ENCODE data around the gene POLD3.
"Not testable (repeated sequence)": the region's sequence is repeated elsewhere in the genome, so short reads cannot be mapped to it uniquely, and the experiment has no call there.

The POLD3 gene

DNA sequence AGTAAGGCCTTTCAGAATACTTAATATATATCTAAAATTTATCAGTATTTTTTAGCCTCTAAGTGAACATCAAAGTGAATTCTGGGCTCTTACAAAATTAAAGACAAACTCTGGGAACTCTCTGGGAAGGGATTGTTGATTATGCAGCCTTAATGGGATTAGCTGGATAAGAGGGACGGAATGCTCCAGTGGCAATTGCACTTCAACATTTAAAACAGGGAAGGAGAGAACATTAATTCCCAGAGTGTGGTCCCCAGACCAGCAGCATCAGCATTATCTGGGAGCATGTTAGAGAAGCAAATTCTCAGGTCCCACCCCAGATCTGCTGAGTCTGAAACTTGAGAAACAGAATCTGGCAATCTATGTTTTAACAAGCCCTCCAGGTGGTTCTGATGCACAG lies 46.5 kb downstream of the POLD3 start:
- DNase-seq (ENCODE audit: low spot score): no peak

DNA sequence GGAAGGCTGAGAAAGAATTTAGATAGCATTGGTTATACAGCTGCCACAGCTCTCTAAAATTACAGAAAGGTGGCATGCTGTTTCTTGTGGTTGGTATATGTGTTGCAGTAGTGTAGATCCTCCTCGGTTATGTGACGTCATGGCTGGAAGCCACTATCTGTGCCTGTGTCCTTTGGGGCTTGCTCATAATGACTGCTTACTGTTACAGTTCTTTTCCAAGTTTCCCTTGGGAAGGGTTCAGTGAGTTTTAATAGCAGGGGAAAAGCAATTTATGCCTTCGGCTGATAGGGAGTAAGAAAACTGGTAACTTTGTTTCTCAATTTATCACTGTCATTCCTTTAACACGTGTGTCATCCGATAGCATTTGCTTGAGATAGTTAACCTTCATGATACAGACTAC lies 47.2 kb downstream of the POLD3 start:
- no peak for DNase-seq (ENCODE audit: low spot score)

DNA sequence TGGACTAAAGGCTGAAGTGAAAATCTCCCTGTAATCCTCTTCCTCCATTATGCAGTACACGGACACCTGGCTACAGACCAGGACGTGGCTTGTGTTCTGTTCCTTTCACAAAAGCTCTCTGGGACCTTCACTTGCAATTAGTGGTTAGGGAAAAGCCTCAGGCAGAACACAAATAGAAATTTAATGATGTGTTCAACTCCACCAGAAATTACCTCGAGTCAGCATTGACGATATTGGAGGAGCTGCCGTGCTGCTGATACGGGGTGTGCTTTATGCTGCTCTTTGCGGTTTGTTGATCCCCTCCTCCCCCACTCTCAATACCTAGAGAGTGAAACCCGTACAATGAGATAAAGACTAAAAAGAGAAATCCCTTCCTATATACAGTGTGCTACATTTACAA lies 48.9 kb downstream of the POLD3 start:
- DNase-seq (ENCODE audit: low spot score): no peak

DNA sequence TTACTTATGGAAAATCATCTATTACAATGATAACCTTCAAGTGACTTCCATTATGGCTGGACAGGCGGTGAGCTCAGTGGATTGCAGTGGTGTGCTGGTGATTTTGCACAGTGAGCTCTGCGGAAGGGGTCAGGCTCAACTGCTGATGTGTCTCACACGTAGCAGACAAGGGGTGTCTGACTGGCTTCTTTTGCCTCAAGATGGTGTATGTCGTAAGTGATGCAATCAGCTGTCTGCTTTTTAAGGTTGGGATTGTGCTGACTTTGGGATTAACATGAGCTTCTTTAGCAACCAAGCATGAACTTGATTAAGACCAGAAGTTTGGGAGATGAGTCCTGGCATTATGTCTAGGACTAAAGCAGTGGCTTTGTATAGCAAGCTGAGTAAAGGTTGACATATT lies 49.5 kb downstream of the POLD3 start:
- no peak for DNase-seq (ENCODE audit: low spot score)

DNA sequence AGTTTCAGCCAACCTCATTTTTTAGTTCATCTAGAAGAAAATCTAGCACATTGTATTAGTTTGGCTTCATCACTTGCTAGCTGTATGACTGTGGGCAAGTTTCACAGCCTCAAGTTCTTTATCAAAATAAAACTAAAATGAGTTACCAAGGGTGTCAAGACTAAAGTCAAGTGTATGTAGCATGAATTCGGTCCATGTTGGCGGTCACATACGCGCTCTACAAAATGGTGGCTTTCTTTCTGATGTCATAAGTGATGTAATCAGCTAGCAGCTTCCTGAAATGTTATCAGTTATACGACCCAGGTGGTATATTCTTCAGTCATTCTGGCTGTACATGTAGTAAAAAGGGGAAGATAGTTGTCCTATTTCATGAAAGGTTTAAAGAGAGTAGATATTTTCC lies 50.5 kb downstream of the POLD3 start:
- DNase-seq (ENCODE audit: low spot score): no peak

DNA sequence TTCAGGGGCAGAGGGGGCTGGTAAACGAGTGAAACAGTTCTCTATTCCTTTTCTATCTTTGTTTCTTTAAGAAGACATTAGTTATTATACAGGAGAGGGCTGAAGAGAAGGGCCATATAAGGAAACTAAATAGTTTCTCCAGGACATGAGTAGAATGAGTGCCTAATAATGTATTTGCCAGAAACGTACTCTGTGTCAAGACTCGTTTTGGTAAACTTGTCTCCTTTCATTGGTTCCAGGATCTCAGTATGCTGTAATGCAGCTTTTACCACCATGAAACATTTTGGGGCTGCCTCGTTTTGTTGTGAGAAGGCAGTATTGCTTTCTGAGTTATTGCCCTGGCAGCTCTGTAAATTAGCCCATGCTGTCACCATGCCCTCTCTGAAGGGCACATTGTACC lies 51.7 kb downstream of the POLD3 start:
- no peak for DNase-seq (ENCODE audit: low spot score)

DNA sequence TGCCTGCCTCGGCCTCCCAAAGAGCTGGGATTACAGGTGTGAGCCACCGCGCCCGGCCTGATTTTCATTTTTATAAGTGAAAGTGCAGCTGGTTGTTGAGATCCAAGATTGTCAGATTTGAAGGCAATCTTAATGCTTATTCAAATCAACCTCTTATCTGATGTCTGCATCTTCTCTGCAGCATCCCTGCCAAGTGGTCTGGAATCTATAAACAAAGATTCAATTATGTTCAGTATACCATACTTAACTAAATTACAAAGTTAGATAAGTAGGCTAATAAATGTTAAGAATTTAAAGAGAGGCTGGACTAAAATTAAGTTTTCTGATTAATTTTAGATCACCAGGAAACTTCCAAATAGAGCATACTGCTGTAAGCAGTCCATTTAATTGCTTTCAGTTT lies 53.8 kb downstream of the POLD3 start:
- DNase-seq (ENCODE audit: low spot score): no peak

DNA sequence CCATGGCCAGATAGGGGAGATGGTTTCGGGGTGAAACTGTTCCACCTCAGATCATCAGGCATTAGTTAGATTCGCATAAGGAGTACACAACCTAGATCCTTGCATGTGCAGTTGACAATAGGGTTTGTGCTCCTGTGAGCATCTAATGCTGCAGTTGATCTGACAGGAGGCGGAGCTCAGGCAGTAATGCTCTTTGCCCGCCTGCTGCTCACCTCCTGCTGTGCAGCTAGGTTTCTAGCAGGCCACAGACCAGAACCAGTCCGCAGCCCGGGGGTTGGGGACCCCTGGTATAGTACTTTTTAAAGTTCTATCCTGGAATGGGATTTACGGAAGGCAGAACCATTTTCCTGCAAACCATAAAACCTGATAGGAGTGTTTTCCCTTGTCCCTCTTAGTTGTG lies 54.6 kb downstream of the POLD3 start:
- no peak for DNase-seq (ENCODE audit: low spot score)

DNA sequence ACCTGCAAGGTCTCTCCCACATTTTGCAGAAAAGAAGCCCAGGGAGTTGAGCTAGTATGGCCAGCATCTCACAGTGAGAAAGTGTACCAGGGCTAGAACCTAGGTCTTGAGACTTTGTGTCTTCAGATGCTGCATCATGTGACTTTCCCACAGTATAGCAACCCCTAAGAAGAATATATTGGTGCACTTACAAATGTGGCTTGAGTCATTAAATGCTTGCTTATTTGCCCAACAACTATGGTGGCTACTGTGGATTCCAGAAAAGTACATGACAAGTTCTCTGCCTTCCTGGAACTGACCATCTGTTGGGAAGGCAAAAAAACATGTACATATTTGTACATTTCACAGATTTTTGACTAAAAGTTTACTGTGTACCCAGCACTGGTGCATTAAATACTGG lies 55.0 kb downstream of the POLD3 start:
- no peak for DNase-seq (ENCODE audit: low spot score)

DNA sequence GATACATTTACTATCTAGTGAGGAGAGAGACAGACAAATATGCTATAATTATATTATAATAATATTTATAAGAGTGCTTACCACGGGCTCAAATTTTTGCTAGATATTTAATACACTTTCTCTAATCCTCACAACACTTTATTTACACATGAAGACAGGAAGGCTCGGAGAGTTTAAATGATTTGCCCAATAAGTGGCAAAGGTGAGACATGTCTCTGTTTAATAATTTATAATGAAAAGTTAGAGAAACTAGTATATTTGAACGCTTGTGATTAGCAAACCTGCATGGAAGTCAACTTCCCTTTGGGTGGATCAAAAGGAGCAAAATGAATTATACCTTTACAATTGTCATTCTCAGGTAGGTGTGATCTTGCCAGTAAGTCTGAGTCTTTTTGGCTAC lies 55.4 kb downstream of the POLD3 start:
- DNase-seq (ENCODE audit: low spot score): no peak

DNA sequence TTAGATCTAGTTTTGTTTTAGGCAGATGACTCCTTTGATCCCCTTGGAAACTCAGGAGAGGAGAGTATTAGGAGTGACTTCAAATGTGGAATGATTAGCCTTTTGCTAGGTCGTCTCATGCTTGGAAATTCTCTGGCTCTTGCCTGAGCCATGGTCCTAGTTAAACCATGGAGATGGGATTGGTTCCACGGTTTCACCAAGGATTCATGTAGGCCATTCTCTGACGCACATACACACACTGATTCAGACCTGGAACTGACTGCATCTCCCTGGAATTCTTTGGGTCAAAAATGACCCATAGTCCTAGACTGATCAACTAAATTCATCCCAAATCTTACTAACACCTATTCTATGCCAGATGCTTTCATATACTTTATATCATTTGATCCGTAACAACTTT lies 56.5 kb downstream of the POLD3 start:
- no peak for DNase-seq (ENCODE audit: low spot score)

DNA sequence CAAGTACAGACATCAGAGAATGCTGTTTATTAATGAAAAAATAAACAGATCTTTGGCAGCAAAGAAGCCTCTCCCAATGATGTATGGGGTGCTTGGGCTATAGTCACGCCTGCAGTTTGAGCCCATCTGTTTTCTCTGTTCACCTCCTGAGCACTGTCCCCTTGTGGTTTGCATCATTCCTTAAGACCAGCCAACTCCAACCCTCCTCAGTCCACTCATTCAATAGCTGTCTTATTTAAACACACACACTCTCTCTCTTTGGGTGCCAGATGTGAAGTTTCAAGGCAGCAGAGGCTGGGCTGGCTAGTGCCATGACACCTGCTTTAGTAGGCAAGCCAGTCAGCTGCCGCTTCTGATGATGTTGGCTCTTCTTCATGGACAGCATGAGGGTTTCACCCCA lies 58.1 kb downstream of the POLD3 start:
- DNase-seq (ENCODE audit: low spot score): no peak

DNA sequence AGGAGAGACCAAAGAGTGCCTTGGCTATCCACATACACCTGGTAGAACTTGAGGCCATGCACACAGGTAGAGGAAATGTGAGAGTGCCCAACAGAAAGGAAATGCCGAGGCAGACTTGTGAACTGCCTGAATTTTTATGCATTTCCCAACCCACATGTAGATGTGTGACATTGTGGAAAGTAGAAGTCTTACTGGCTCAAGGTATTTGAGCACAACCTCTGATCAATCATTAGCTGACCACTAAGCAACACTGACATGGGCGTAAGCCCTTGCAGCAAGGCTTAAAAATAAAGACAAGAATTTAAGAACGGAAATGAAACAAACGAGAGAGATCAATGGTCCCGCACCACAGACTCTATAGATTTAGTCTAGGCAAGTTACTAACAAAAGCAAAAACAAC lies 62.6 kb downstream of the POLD3 start:
- DNase-seq (ENCODE audit: low spot score): no peak

DNA sequence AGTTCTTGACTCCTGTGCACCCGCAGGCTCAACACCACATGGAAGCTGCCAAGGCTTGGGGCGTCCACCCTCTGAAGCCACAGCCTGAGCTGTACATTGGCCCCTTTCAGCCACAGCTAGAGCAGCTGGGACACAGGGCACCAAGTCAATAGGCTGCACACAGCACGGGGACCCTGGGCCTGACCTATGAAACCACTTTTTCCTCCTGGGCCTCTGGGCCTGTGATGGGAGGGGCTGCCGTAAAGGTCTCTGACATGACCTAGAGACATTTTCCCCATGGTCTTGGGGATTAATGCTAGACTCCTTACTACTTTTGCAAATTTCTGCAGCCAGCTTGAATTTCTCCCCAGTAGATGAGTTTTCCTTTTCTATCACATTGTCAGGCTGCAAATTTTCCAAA lies 66.7 kb downstream of the POLD3 start:
- not testable (repeated sequence) for DNase-seq (ENCODE audit: low spot score)

DNA sequence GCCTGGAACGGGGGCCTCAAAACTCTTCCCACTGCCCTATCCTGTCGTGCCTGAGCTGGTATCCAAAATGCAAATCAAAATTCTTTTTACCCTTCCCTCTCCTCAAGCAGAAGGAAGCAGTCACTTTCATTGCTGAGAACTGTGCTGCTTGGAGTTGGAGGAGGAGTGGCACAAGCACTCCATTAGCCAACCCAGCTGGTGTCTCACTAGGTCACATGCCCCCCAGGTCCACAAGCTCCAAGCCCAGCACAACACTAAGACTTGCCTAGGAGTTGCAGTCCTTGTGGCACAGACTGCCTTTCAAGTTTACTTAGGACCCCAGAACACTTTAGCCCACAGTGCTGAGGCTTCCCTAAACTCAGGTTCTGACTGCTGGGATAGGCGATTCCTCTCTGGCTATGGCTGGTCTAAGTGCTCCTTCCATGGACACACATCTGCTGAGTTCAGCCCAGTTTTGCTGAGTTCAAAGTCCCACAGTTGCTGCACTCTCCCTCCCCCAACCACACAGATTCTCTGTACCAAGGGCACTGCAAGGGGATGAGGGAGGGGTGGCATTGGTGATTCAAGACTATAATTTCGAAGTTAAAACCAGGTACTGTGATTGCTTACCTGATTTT lies 70.2 kb downstream of the POLD3 start:
- no peak for DNase-seq (ENCODE audit: low spot score)

DNA sequence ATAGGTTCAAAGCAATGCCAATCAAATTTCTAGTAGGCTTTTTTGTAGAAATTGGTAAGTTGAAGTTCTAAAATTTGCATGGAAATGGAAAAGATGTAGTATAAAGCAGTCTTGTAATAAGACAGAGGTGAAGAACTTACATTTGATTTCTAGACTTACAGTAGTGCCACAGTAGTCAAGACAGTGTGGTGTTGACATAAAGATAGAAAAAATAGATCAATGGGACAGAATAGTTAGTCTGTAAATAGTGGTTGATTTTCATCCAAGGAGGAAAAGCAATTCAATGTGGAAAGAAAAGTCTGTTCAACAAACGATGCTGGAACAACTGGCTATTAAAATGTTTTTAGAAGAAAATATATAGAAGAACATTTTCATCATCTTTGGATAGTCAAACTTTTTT lies 70.9 kb downstream of the POLD3 start:
- no peak for DNase-seq (ENCODE audit: low spot score)

DNA sequence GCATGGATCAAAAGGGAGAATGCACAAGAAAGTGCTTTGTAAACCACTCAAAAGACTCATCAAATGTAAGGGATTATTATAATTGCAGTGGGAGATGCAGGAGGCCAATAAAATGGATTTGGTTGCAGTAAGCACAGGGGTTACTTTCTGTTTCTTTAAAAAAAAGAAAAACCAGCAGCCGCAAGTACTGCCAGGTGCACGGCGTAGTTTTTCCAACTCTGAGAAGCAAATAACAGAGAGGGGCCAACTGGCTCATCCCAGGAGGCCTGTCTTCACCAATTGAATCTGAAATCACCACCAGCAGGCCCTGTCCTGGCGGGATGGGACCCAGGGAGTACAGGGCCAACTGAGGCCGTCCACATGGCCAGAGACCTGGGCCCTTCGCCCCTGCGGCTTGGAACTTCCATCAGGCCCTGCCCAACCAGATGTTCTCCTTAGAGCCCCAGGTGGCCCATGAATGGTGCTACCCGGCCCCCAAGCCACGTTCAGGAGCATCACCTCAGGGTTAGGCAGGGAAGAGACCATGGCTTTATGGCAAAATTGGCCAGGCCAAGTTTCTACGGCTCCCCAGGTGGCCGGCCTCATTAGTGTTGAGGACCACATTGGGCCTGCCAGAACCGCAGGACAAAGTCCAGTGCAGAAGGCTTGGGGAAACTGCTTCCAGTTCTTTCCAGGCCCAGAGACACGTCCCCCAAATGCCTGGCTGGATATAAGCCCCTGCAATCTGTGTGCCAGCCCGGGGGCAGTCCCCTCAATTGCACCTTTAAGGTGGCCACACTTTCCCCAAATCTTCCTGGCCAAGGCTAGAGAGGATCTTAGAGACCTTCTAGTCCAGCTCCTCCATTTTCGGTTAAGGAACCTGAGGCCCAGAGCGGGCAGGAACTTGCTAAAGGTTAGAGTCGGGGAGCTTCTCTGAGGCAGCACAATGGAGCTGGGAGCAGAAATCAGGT lies 77.1 kb downstream of the POLD3 start:
- no peak for DNase-seq (ENCODE audit: low spot score)

DNA sequence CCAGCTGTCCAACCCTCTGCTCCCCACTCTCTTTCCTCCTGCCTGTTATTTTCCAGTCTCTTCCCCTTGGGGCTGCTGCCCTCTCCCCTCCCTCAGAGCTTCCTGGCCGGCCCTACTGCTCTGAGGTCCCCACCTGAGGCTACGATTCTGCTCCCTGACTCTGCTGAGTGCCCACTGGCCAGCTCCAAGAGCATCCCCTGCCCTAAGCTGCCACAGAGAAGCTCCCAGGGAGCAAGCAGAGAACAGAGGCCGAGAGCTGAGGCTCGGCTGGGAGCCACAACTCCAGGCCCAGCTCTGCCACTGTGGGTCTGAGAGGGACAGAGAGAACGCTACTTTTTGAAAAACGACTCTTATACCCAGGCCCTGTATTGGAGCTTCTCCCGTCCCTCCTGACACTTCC lies 77.8 kb downstream of the POLD3 start:
- DNase-seq (ENCODE audit: low spot score): no peak

DNA sequence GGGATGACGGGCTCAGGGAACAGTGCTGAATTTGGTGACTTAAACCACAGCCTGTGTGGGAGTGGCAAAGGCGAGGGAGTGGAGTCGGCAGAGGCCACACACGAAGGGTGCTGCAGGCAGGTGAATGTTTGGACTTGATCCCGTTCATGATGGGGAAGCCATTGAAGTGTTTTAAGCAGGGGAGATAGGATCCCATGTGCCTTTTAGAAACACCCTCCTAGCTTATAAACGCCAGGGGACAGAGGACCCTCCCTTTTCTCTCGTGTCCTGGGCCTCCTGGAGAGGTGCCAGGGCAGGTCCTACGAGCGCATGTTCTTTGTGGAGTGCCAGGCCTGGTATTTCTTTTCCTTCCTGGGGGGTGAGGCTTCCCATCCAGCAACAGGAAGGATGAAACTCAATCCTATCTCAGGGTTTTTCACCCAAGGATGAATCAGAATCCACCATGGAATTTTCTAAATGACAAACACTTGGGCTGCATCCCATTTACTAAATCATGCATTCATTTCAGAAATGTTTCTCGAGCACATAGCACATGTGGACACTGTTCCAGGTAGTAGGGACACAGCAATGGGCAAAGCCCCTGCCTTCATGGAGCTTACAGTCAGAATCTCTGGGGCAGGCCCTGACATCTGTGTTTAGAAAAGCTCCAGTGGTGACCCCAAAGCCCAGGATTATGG lies 79.3 kb downstream of the POLD3 start:
- DNase-seq (ENCODE audit: low spot score): no peak

DNA sequence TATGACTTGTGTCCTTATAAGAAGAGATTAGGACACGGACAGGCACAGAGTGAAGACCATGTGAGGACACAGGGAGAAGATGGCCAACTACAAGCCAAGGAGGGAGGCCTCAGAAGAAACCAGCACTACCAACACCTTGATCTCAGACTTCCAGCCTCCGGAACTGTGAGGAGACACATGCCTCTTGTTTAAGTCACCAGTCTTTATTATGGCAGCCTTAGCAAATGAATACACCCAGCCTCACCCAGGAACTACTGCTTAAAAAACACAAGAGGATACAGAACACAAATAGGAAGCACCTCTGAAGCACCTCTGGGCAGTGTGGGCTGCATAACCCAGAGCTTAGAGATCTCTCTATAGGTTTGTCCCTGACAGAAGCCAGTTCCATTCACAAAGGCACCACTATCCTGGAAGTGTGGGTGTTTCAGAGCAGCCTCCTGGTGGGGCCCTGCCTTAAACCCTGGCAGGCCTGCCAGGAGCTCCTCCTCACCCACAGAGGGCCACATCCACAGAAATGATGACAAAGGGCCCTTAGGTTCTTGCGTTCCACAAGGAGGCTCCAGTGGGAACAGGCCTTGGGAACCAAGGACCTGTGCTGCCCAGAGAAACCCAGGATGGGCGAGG lies 80.1 kb downstream of the POLD3 start:
- DNase-seq (ENCODE audit: low spot score): no peak

DNA sequence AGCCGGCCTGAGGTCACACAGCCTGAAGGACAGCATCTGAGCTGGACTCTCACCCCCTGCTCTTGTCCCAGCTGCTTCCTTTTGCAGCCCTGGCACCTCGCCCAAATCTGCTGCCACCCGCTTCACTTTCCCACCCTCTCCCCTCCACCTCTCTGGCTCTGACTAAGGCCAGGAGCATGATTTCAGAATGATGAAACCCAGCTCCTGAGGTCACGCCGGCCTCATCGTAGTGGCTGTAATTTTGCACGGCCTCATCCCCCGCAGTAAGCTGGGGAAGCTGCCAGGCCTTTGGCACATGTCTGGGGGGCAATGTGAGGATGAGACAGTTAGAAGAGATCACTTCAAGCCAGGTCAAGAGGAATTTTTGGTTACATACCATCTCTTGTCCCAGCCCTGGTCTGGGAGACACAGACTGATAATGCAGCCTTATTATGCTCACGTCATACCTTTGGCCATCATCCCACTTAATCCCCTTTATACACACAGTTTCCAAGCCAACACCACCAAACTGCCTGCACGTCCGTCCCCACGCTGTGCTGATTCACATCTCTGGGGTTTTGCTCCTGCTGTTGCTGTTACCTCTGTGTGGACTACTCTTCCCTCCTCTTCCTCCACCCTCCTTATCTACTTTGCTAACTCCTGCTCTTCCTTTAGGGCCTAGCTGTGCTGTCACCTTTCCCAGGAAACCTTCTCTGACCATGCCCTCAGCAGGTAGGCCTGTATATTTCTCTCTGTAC lies 80.7 kb downstream of the POLD3 start:
- peak; percentile 95 for DNase-seq (ENCODE audit: low spot score)
